Measurements from ENCODE around the gene RFNG. TPM values are rescaled to one million over a fixed set of nuclear protein-coding genes. Genes with fewer than 3 reads are reported as not detected.

RFNG gene
- total and polyA plus RNA-seq, 2 of the 13 experiments (the other 11 are each of a cell fraction or from before 2014, with no cell fraction given) = 61.4 to 64.0 TPM

DNA sequence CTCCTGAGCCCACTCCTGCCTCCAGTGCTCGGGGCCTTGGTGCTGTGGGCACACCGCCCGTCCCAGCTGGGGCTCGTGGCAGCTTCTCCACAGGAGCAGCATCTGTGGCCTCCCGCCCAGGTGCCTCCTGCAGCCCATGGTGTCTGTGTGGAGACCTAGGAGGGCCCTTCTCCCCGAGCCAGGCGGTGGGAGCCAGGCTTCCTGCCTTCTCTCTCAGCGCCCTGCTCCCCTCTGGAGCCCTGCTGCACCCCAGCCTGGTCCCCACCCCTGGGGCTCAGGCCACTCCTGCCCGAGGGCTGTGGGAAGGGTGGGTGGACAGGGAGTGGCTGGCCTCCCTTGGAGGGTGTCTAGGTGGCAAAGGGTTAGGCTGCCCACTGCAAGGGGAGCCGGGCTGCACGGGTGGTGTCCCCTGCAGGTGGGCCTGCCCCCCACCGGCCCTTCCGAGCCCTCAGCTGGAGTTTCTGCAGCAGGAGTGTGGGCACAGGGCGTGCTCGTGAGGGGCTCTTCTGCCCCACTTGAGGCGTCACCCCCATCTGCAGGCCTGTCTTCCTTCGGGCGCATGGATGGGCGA lies 39.9 kb downstream of the RFNG start:
- CTCF ChIA-PET (ENCODE audit: low intra/inter-chr PET ratio, low total read pairs) = no interaction called here
- in situ Hi-C loops (cut with HindIII; ENCODE audit: extremely low pct_ligation_motif_present, low pct_unique_long_range_greater_than_20kb) = no loop called here
- WGBS (ENCODE audit: low lambda C conversion rate) = 94% methylated on average over 16 of the region's 19 CpGs
- intact Hi-C loops (cut with micrococcal nuclease; ENCODE audit: unreplicated experiment) = no loop called here
- POLR2A ChIA-PET = interaction anchor here (1.0 to 14.1 kb wide), 3 partner anchors 9 to 52 kb away, joined by 3 to 470 read pairs (median 3); no protein-coding TSS in a partner anchor
- Histone ChIP-seq H2AFZ (ENCODE audit: low read length) (no peak overlapping the region), H4K20me1 (ENCODE audit: insufficient read depth, low read length) (no peaks in the 10 kb centered on the region), H3K27ac (ENCODE audit: extremely low read length, insufficient read depth, low read length) (peak overlapping the region; percentile 68), H3K27me3 (ENCODE audit: control insufficient read depth in 1 of 2, insufficient read depth in 2 of 2, low read length in 2 of 2) (no peaks in the 10 kb centered on the region), H3K9ac (ENCODE audit: insufficient read depth, low read depth, low read length) (peak overlapping the region; percentile 36; the same call in 1 of the 2 replicates), H3K4me2 (ENCODE audit: low read depth, low read length) (no peak overlapping the region), H3K9me3 (ENCODE audit: low read length) (no peaks in the 10 kb centered on the region), H3K4me3 (replicated peaks in 1 of 3; ENCODE audit: insufficient read depth in 1 of 3, low read depth in 2 of 3, low read length in 3 of 3) (no peak overlapping the region), H3K36me3 (replicated peaks in 1 of 2; ENCODE audit: control insufficient read depth in 1 of 2, insufficient read depth in 2 of 2, low read length in 2 of 2) (peaks cover 41 to 55% of the 10 kb centered on the region in 2 experiments), H3K4me1 (ENCODE audit: insufficient read depth, low read length) (peaks cover 76% of the 10 kb centered on the region), H3K79me2 (ENCODE audit: insufficient read depth, low read length) (no peaks in the 10 kb centered on the region)
- peak; percentile 25; the same call in 1 of the 2 replicates for TF ChIP-seq GABPB1 (CRISPR knock-in tag; IDR thresholded peaks at IDR 0.05)
- TF ChIP-seq RBFOX2 (IDR thresholded peaks at IDR 0.05; ENCODE audit: low read depth, low read length) = peak; percentile 67
- TF ChIP-seq AKAP8 (CRISPR knock-in tag; IDR thresholded peaks at IDR 0.05) = 0 out of 2 replicates have a peak, but pooled peaks have one; percentile 7
- no peak for TF ChIP-seq ZNF574 (CRISPR knock-in tag; IDR thresholded peaks at IDR 0.05)
- 0 out of 2 replicates have a peak, but pooled peaks have one; percentile 16 for TF ChIP-seq ZNF768 (CRISPR knock-in tag; IDR thresholded peaks at IDR 0.05)
- peak; percentile 18; the same call in 1 of the 2 replicates for TF ChIP-seq SP4 (CRISPR knock-in tag; IDR thresholded peaks at IDR 0.05)
- 0 out of 2 replicates have a peak, but pooled peaks have one; percentile 44 for TF ChIP-seq ZNF274 (CRISPR knock-in tag; IDR thresholded peaks at IDR 0.05)
- no peak for TF ChIP-seq HOXA3 (CRISPR knock-in tag; IDR thresholded peaks at IDR 0.05)
- TF ChIP-seq POLR2AphosphoS5 (IDR thresholded peaks at IDR 0.05; ENCODE audit: low read depth, low read length) = 0 out of 2 replicates have a peak, but pooled peaks have one; percentile 32
- peak; percentile 80 for TF ChIP-seq AGO2 (optimal IDR thresholded peaks at IDR 0.05; ENCODE audit: low read depth, low read length)
- no peak for TF ChIP-seq ZNF550 (CRISPR knock-in tag; IDR thresholded peaks at IDR 0.05; ENCODE audit: borderline replicate concordance)
- 0 out of 2 replicates have a peak, but pooled peaks have one; percentile 26 for TF ChIP-seq ZNF776 (CRISPR knock-in tag; IDR thresholded peaks at IDR 0.05)
- peak; percentile 69; the same call in 1 of the 2 replicates for TF ChIP-seq HNRNPL (IDR thresholded peaks at IDR 0.05; ENCODE audit: low read depth, low read length)
- TF ChIP-seq FOSL1 (CRISPR knock-in tag; IDR thresholded peaks at IDR 0.05; ENCODE audit: borderline replicate concordance) = 0 out of 2 replicates have a peak, but pooled peaks have one; percentile 11
- 0 out of 2 replicates have a peak, but pooled peaks have one; percentile 1 for TF ChIP-seq PCBP1 (IDR thresholded peaks at IDR 0.05; ENCODE audit: borderline replicate concordance, low read depth, low read length)
- 0 out of 2 replicates have a peak, but pooled peaks have one; percentile 30 for TF ChIP-seq SALL2 (CRISPR knock-in tag; IDR thresholded peaks at IDR 0.05)
- TF ChIP-seq TCF7 (IDR thresholded peaks at IDR 0.05; ENCODE audit: low read depth) = no peak
- TF ChIP-seq FIP1L1 (IDR thresholded peaks at IDR 0.05; ENCODE audit: borderline replicate concordance, insufficient read depth, low read depth, low read length) = 0 out of 2 replicates have a peak, but pooled peaks have one; percentile 17
- no peak for TF ChIP-seq ZNF766 (CRISPR knock-in tag; IDR thresholded peaks at IDR 0.05; ENCODE audit: borderline replicate concordance)
- TF ChIP-seq HNRNPLL (IDR thresholded peaks at IDR 0.05; ENCODE audit: low read depth, low read length, poor library complexity, severe bottlenecking) = peak; percentile 22
- peak; percentile 10 for TF ChIP-seq SRSF4 (IDR thresholded peaks at IDR 0.05; ENCODE audit: low read depth, low read length, poor library complexity, severe bottlenecking)
- no peak for TF ChIP-seq ZNF839 (CRISPR knock-in tag; IDR thresholded peaks at IDR 0.05; ENCODE audit: borderline replicate concordance)
- no TSS peak for BruUV-seq (replicated peaks)
- FAIRE-seq = no peak
- no peak for ATAC-seq
- no peak for DNase-seq (ENCODE audit: low spot score)
